IMR-90 (cell line): ENCODE measurements around the gene LONRF3. TPM values are rescaled to one million over a fixed set of nuclear protein-coding genes. Genes with fewer than 3 reads are reported as not detected.

ENCODE experiments used
- ATAC-seq: fragments of 200-7000 bp; cut with Tn5 transposase; 2 replicates; pipeline ENCODE4 v1.9.1; 2020; ENCODE audit warnings: low read depth, mild to moderate bottlenecking, moderate library complexity
- BruUV-seq: library from RNA; stranded (reverse); fragments of 400-500 nt; replicated peaks from 2 replicates; lab custom pipeline; 2021; lab: Mats Ljungman, UMichigan
- CTCF ChIA-PET: fragments of 300-600 bp; formaldehyde crosslinking; extraction: SDS; loops from one replicate; lab custom pipeline; 2021; ENCODE audit warnings: antibody characterized with exemption; lab: Yijun Ruan, JAX
- POLR2A ChIA-PET: fragments of 300-600 bp; sonication (Branson Sonifier 250); formaldehyde crosslinking; loops from one replicate; lab custom pipeline; 2022; ENCODE audit warnings: antibody characterized with exemption; ENCODE audit not compliant: unreplicated experiment; lab: Charles Lee
- DNase-seq: peaks from one replicate; pipeline ENCODE4 v3.0.0; 2013
- H2AFZ ChIP-seq: replicated peaks from 2 replicates; pipeline ENCODE3; 2013; ENCODE audit warnings: low read length, mild to moderate bottlenecking; ENCODE audit not compliant: poor library complexity
- H2AK5ac ChIP-seq: 2 replicates; pipeline ENCODE4 v1.6.1; 2013; ENCODE audit warnings: low read depth, low read length, inconsistent platforms
- H2AK9ac ChIP-seq: replicated peaks from 2 replicates; pipeline ENCODE3; 2013; ENCODE audit warnings: mild to moderate bottlenecking, low read depth, low read length, moderate library complexity; ENCODE audit not compliant: poor library complexity
- H2BK120ac ChIP-seq: 2 replicates; pipeline ENCODE4 v1.6.1; 2013; ENCODE audit warnings: low read depth, low read length, inconsistent platforms
- H2BK15ac ChIP-seq: 3 replicates; pipeline ENCODE4 v1.6.1; 2013; ENCODE audit warnings: low read depth, low read length, inconsistent platforms
- H2BK20ac ChIP-seq: 2 replicates; pipeline ENCODE4 v1.6.1; 2013; ENCODE audit warnings: low read depth, mild to moderate bottlenecking, inconsistent platforms, low read length, moderate library complexity
- H2BK5ac ChIP-seq: 2 replicates; pipeline ENCODE4 v1.6.1; 2013; ENCODE audit warnings: mild to moderate bottlenecking, low read depth, low read length, inconsistent platforms; ENCODE audit not compliant: poor library complexity, severe bottlenecking
- H3K14ac ChIP-seq: replicated peaks from 2 replicates; pipeline ENCODE4 v1.6.1; 2013; ENCODE audit warnings: low read depth, low read length, inconsistent platforms
- H3K18ac ChIP-seq: 2 replicates; pipeline ENCODE4 v1.6.1; 2013; ENCODE audit warnings: low read depth, low read length, control low read depth
- H3K23ac ChIP-seq: 2 replicates; pipeline ENCODE4 v1.6.1; 2013; ENCODE audit warnings: low read depth, low read length, inconsistent platforms
- H3K27ac ChIP-seq: 2 replicates; pipeline ENCODE4 v1.5.1; 2013; ENCODE audit warnings: mild to moderate bottlenecking, control low read depth, low read length; ENCODE audit not compliant: insufficient read depth
- H3K27me3 ChIP-seq: 2 replicates; pipeline ENCODE4 v1.6.1; 2013; ENCODE audit warnings: low read length; ENCODE audit not compliant: control insufficient read depth, insufficient read depth
- H3K36me3 ChIP-seq: 2 replicates; pipeline ENCODE4 v1.6.1; 2013; ENCODE audit warnings: low read length, mixed read lengths; ENCODE audit not compliant: control insufficient read depth, insufficient read depth
- H3K4ac ChIP-seq: 2 replicates; pipeline ENCODE4 v1.6.1; 2013; ENCODE audit warnings: low read depth, low read length, inconsistent platforms
- H3K4me1 ChIP-seq: 2 replicates; pipeline ENCODE4 v1.6.1; 2013; ENCODE audit warnings: low read length, mixed read lengths; ENCODE audit not compliant: control insufficient read depth, insufficient read depth
- H3K4me2 ChIP-seq: 2 replicates; pipeline ENCODE4 v1.6.1; 2013; ENCODE audit warnings: low read depth, mild to moderate bottlenecking, control low read depth, low read length, moderate library complexity
- H3K4me3 ChIP-seq: 2 replicates; pipeline ENCODE4 v1.5.1; 2013; ENCODE audit warnings: low read depth, mild to moderate bottlenecking, control low read depth, low read length, moderate library complexity; ENCODE audit not compliant: insufficient read depth
- H3K56ac ChIP-seq: 2 replicates; pipeline ENCODE4 v1.6.1; 2013; ENCODE audit warnings: low read length, inconsistent platforms; ENCODE audit not compliant: insufficient read depth; ENCODE audit errors: extremely low read depth
- H3K79me1 ChIP-seq, 2 experiments: 2 replicates each; pipeline ENCODE4 v1.6.1; 2013; ENCODE audit warnings: low read length in 2 of 2, inconsistent platforms in 1 of 2, low read depth in 1 of 2
- H3K9ac ChIP-seq: 2 replicates; pipeline ENCODE4 v1.6.1; 2013; ENCODE audit warnings: low read depth, low read length, control low read depth
- H3K9me1 ChIP-seq: 2 replicates; pipeline ENCODE4 v1.6.1; 2013; ENCODE audit warnings: low read length, inconsistent platforms; ENCODE audit not compliant: insufficient read depth
- H3K9me3 ChIP-seq: 2 replicates; pipeline ENCODE4 v1.6.1; 2013; ENCODE audit warnings: low read length; ENCODE audit not compliant: control insufficient read depth, insufficient read depth
- H4K20me1 ChIP-seq: 2 replicates; pipeline ENCODE4 v1.6.1; 2013; ENCODE audit warnings: low read length, inconsistent platforms; ENCODE audit not compliant: insufficient read depth
- H4K5ac ChIP-seq: 2 replicates; pipeline ENCODE4 v1.6.1; 2013; ENCODE audit warnings: mild to moderate bottlenecking, low read depth, low read length, control low read depth
- H4K8ac ChIP-seq, 2 experiments: 2 replicates each; pipeline ENCODE4 v1.6.1; 2013; ENCODE audit warnings: low read depth in 2 of 2, low read length in 2 of 2, control low read depth in 1 of 2, inconsistent platforms in 1 of 2
- H4K91ac ChIP-seq: 2 replicates; pipeline ENCODE4 v1.6.1; 2013; ENCODE audit warnings: low read depth, low read length, inconsistent platforms; ENCODE audit not compliant: insufficient read depth
- BHLHE40 ChIP-seq: fragments of 150-350 bp; IDR thresholded peaks from 2 replicates; pipeline ENCODE4 v1.6.1; 2016; ENCODE audit warnings: mild to moderate bottlenecking, low read depth, low read length
- CEBPB ChIP-seq: IDR thresholded peaks from 2 replicates; pipeline ENCODE4 v1.6.1; 2012; ENCODE audit warnings: low read depth, low read length, improper control_type of control experiment
- CHD1 ChIP-seq: IDR thresholded peaks from 2 replicates; pipeline ENCODE4 v1.6.1; 2012; ENCODE audit warnings: low read depth, low read length, improper control_type of control experiment
- CTCF ChIP-seq: conservative IDR thresholded peaks from 2 replicates; pipeline ENCODE4 v1.5.1; 2012; ENCODE audit warnings: mild to moderate bottlenecking, low read depth, low read length, improper control_type of control experiment
- ELK1 ChIP-seq: fragments of 150-350 bp; IDR thresholded peaks from 2 replicates; pipeline ENCODE4 v1.6.1; 2016; ENCODE audit warnings: low read depth, mild to moderate bottlenecking, low read length, moderate library complexity, borderline replicate concordance
- FOS ChIP-seq: fragments of 150-350 bp; IDR thresholded peaks from 2 replicates; pipeline ENCODE4 v1.6.1; 2016; ENCODE audit warnings: low read depth, low read length
- MAFK ChIP-seq: IDR thresholded peaks from 2 replicates; pipeline ENCODE4 v1.6.1; 2012; ENCODE audit warnings: low read depth, low read length, improper control_type of control experiment
- MAZ ChIP-seq: IDR thresholded peaks from 2 replicates; pipeline ENCODE4 v1.6.1; 2012; ENCODE audit warnings: low read depth, mild to moderate bottlenecking, low read length, improper control_type of control experiment, moderate library complexity, borderline replicate concordance
- MXI1 ChIP-seq: IDR thresholded peaks from 2 replicates; pipeline ENCODE4 v1.6.1; 2012; ENCODE audit warnings: low read depth, mild to moderate bottlenecking, low read length, moderate library complexity, borderline replicate concordance
- NFE2L2 ChIP-seq: fragments of 150-350 bp; IDR thresholded peaks from 2 replicates; pipeline ENCODE4 v1.6.1; 2016; ENCODE audit warnings: low read depth, mild to moderate bottlenecking, low read length
- POLR2A ChIP-seq: IDR thresholded peaks from 2 replicates; pipeline ENCODE4 v1.6.1; 2012; ENCODE audit warnings: mild to moderate bottlenecking, low read depth, low read length
- RAD21 ChIP-seq: IDR thresholded peaks from 2 replicates; pipeline ENCODE4 v1.6.1; 2012; ENCODE audit warnings: low read length, improper control_type of control experiment
- RCOR1 ChIP-seq: IDR thresholded peaks from 2 replicates; pipeline ENCODE4 v1.6.1; 2012; ENCODE audit warnings: mild to moderate bottlenecking, low read length, improper control_type of control experiment; ENCODE audit not compliant: insufficient replicate concordance
- RFX5 ChIP-seq: IDR thresholded peaks from 2 replicates; pipeline ENCODE4 v1.8.0; 2012; ENCODE audit warnings: low read depth, mild to moderate bottlenecking, low read length, moderate library complexity
- SMC3 ChIP-seq: fragments of 150-350 bp; IDR thresholded peaks from 2 replicates; pipeline ENCODE4 v1.6.1; 2016; ENCODE audit warnings: low read depth, mild to moderate bottlenecking, antibody characterized with exemption, low read length, moderate library complexity
- WGBS, 2 experiments: methylation state at CpG; one replicate each; pipeline versions ENCODE4 v1.1.5 to v1.1.7; 2013; ENCODE audit warnings: missing lambda C conversion rate in 2 of 2; ENCODE audit not compliant: insufficient read length in 1 of 2; ENCODE audit errors: extremely low coverage in 2 of 2; 5-methylcytosine and 5-hydroxymethylcytosine counted together
- dilution Hi-C: fragments of 300-500 bp; cut with HindIII; formaldehyde crosslinking; loops from one replicate; pipeline ENCODE4 v1.14.3; 2018; ENCODE audit warnings: low sequenced_read_pairs; ENCODE audit not compliant: unreplicated experiment
- in situ Hi-C: fragments of 300-500 bp; cut with MboI; formaldehyde crosslinking; loops from 3 replicates; pipeline ENCODE4 v1.14.3; 2019; ENCODE audit warnings: low sequenced_read_pairs, inconsistent platforms, mixed read lengths
- intact Hi-C: fragments of 100-400 bp; cut with micrococcal nuclease; formaldehyde crosslinking; loops from 2 replicates; pipeline ENCODE4 v1.10.0; 2022
- polyA plus RNA-seq, 3 experiments: library from polyadenylated mRNA; depleted of rRNA; stranded (reverse); fragments of >200 nt; gene quantifications; 2 replicates each; pipeline ENCODE4 v1.2.3, GENCODE V29; 2012; ENCODE audit warnings: low replicate concordance in 1 of 3
- total RNA-seq: library from RNA; depleted of rRNA; stranded (reverse); fragments of >200 nt; gene quantifications from 2 replicates; pipeline ENCODE4 v1.2.3, GENCODE V29; 2012
- TF ChIP-seq, protein P1 (sequence below): fragments of 150-350 bp; IDR thresholded peaks from 2 replicates; pipeline ENCODE4 v1.6.1; 2017; ENCODE audit warnings: mild to moderate bottlenecking, antibody characterized with exemption, low read length, low read depth

LONRF3 gene
- total and polyA plus RNA-seq, 2 of the 4 experiments (the other 2 are of a cell fraction), result not detected

- Histone ChIP-seq H4K91ac (no peak overlapping the region), H3K27ac (no peak overlapping the region), H2BK20ac (no peak overlapping the region), H3K4me3 (no peak overlapping the region), H2AK5ac (no peak overlapping the region), H3K23ac (no peak overlapping the region), H3K9ac (no peak overlapping the region), H3K27me3 (no peaks in the 10 kb centered on the region), H2BK15ac (no peak overlapping the region), H2BK120ac (no peak overlapping the region), H4K5ac (no peak overlapping the region), H3K56ac (no peak overlapping the region), H3K4me2 (no peak overlapping the region), H3K18ac (no peak overlapping the region), H4K20me1 (no peaks in the 10 kb centered on the region), H3K9me1 (peaks cover 3% of the 10 kb centered on the region; the same call in 1 of the 2 replicates), H3K9me3 (no peaks in the 10 kb centered on the region), H2AFZ (no peak overlapping the region), H2BK5ac (no peak overlapping the region), H3K36me3 (no peaks in the 10 kb centered on the region), H3K79me1 (no peaks in the 10 kb centered on the region), H3K4me1 (peaks cover 2% of the 10 kb centered on the region; the same call in 1 of the 2 replicates), H3K4ac (no peak overlapping the region), H4K8ac (no peak overlapping the region), H2AK9ac (no peak overlapping the region), H3K14ac (no peak overlapping the region)
- dilution Hi-C loops (no loop called here), in situ Hi-C loops (no loop called here), intact Hi-C loops (no loop called here)
- CTCF ChIA-PET, result no interaction called here
- ATAC-seq (no peak), DNase-seq (no peak)
- no TSS peak for BruUV-seq
- WGBS, 2 experiments, result 29% methylated on average over 1 of the region's 2 CpGs; no CpG with 5 or more reads in 1 of the 2 experiments
- TF ChIP-seq SMC3, result no peak
- TF ChIP-seq CEBPB, result no peak
- no peak for TF ChIP-seq BHLHE40
- no peak for TF ChIP-seq MAFK
- no peak for TF ChIP-seq RCOR1
- TF ChIP-seq FOS, result no peak
- TF ChIP-seq RAD21, result no peak
- no peak for TF ChIP-seq RFX5
- no peak for TF ChIP-seq ELK1
- TF ChIP-seq MAZ, result no peak
- TF ChIP-seq CHD1, result no peak
- TF ChIP-seq, protein P1, sequence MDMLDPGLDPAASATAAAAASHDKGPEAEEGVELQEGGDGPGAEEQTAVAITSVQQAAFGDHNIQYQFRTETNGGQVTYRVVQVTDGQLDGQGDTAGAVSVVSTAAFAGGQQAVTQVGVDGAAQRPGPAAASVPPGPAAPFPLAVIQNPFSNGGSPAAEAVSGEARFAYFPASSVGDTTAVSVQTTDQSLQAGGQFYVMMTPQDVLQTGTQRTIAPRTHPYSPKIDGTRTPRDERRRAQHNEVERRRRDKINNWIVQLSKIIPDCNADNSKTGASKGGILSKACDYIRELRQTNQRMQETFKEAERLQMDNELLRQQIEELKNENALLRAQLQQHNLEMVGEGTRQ, result no peak
- no peak for TF ChIP-seq POLR2A
- TF ChIP-seq CTCF, result no peak
- no peak for TF ChIP-seq NFE2L2
- TF ChIP-seq MXI1, result no peak
- POLR2A ChIA-PET, result no interaction called here
Observed at GRCh38 chrX:119045884-119046283, 71.5 kb downstream of the LONRF3 start.
